Inferior parietal cortex (tissue), 1 donor: Measurements from ENCODE around the gene BACE1.

Experiments
- DNase-seq: peaks from one replicate; pipeline ENCODE4 v3.0.0-alpha.2; 2016; ENCODE audit errors: extremely low spot score

Gene BACE1

GRCh38 chr11:117309310-117309709, 6.7 kb downstream of the BACE1 start:
- no peak for DNase-seq

GRCh38 chr11:117305145-117305544, 10.9 kb downstream of the BACE1 start:
- no peak for DNase-seq

- DNase-seq, result no peak
Measured at GRCh38 chr11:117303646-117304315, 12.3 kb downstream of the BACE1 start.

GRCh38 chr11:117303101-117303500, 13.0 kb downstream of the BACE1 start:
- no peak for DNase-seq

- DNase-seq, result no peak
Measured at GRCh38 chr11:117302228-117302627, 13.8 kb downstream of the BACE1 start.

GRCh38 chr11:117300773-117301172, 15.3 kb downstream of the BACE1 start:
- peak; percentile 67 for DNase-seq

- no peak for DNase-seq
Measured at GRCh38 chr11:117300283-117300663, 15.8 kb downstream of the BACE1 start.

GRCh38 chr11:117299351-117300282, 16.4 kb downstream of the BACE1 start:
- no peak for DNase-seq

GRCh38 chr11:117298195-117298594, 17.9 kb downstream of the BACE1 start:
- DNase-seq, result no peak

GRCh38 chr11:117296881-117297280, 19.2 kb downstream of the BACE1 start:
- DNase-seq, result no peak

- peak; percentile 74 for DNase-seq
Measured at GRCh38 chr11:117295438-117296137, 20.5 kb downstream of the BACE1 start.

GRCh38 chr11:117292616-117293015, 23.4 kb downstream of the BACE1 start:
- DNase-seq, result no peak

- DNase-seq, result no peak
Measured at GRCh38 chr11:117290809-117291396, 25.2 kb downstream of the BACE1 start, which contains the start of gene BACE1-AS. BACE1-AS (plus strand) TSS chr11:117291346.

GRCh38 chr11:117289795-117290194, 26.3 kb downstream of the BACE1 start:
- no peak for DNase-seq

GRCh38 chr11:117287668-117288067, 28.4 kb downstream of the BACE1 start:
- DNase-seq, result no peak

- DNase-seq, result no peak
Measured at GRCh38 chr11:117286588-117286987, 29.5 kb downstream of the BACE1 start.

GRCh38 chr11:117284053-117284452, 32.0 kb downstream of the BACE1 start:
- DNase-seq, result no peak

- DNase-seq, result no peak
Measured at GRCh38 chr11:117282956-117283355, 33.1 kb downstream of the BACE1 start.

- no peak for DNase-seq
Measured at GRCh38 chr11:117281869-117282268, 34.2 kb downstream of the BACE1 start.

GRCh38 chr11:117281159-117281558, 34.9 kb downstream of the BACE1 start:
- no peak for DNase-seq

- no peak for DNase-seq
Measured at GRCh38 chr11:117279711-117280376, 36.2 kb downstream of the BACE1 start.
